ENCODE data around the gene CST11.

Gene CST11

DNA sequence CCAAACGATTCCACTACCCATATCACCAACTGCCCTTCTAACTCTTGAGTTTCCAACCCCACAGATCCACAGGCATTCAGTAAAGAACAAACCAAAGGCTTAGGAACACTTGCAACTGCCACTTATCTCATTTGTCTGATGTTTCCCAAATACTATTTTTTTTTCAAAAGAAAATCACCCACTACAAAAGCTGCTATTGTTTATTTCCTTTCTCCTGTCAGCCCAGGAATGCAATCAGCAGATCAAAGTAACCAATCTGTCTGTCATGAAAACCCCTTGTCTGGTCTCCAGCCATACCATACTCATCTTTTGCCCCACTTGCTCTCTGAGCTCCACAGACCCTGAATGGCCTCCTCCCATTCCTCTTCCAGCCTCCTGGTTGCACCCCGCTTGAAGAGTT is 29.5 kb upstream of the CST11 start:
- H3K9me2 ChIP-seq (replicated peaks; ENCODE audit: control insufficient read depth, low read length) = no peaks in the 10 kb centered on the region
- H3K4me2 ChIP-seq (ENCODE audit: low read length) = no peak overlapping the region
- H3K4me1 ChIP-seq (ENCODE audit: control insufficient read depth, low read length) = no peaks in the 10 kb centered on the region
- H3K36me3 ChIP-seq (ENCODE audit: control insufficient read depth, low read length) = no peaks in the 10 kb centered on the region
- no peaks in the 10 kb centered on the region; the same call in 1 of the 2 replicates for H3K27me3 ChIP-seq (ENCODE audit: control insufficient read depth, low read length)
- no peaks in the 10 kb centered on the region for H4K20me1 ChIP-seq (ENCODE audit: control insufficient read depth, insufficient read depth, low read depth, low read length)
- no peaks in the 10 kb centered on the region for H3K9me3 ChIP-seq (ENCODE audit: control insufficient read depth, insufficient read depth, low read length)
- no peak overlapping the region for H3K4me3 ChIP-seq (ENCODE audit: low read length)
- H3K79me2 ChIP-seq (ENCODE audit: control insufficient read depth, low read length) = no peaks in the 10 kb centered on the region
- H3F3A ChIP-seq (ENCODE audit: control insufficient read depth, insufficient read depth) = no peaks in the 10 kb centered on the region
- TF ChIP-seq, protein P1, sequence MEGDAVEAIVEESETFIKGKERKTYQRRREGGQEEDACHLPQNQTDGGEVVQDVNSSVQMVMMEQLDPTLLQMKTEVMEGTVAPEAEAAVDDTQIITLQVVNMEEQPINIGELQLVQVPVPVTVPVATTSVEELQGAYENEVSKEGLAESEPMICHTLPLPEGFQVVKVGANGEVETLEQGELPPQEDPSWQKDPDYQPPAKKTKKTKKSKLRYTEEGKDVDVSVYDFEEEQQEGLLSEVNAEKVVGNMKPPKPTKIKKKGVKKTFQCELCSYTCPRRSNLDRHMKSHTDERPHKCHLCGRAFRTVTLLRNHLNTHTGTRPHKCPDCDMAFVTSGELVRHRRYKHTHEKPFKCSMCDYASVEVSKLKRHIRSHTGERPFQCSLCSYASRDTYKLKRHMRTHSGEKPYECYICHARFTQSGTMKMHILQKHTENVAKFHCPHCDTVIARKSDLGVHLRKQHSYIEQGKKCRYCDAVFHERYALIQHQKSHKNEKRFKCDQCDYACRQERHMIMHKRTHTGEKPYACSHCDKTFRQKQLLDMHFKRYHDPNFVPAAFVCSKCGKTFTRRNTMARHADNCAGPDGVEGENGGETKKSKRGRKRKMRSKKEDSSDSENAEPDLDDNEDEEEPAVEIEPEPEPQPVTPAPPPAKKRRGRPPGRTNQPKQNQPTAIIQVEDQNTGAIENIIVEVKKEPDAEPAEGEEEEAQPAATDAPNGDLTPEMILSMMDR (IDR thresholded peaks at IDR 0.05; ENCODE audit: low read depth, low read length, poor library complexity, severe bottlenecking) = no peak
- no peak for TF ChIP-seq EZH2phosphoT487 (IDR thresholded peaks at IDR 0.05; ENCODE audit: borderline replicate concordance, low read length)
- no peak overlapping the region for H3K27ac ChIP-seq (ENCODE audit: low read depth, low read length)

DNA sequence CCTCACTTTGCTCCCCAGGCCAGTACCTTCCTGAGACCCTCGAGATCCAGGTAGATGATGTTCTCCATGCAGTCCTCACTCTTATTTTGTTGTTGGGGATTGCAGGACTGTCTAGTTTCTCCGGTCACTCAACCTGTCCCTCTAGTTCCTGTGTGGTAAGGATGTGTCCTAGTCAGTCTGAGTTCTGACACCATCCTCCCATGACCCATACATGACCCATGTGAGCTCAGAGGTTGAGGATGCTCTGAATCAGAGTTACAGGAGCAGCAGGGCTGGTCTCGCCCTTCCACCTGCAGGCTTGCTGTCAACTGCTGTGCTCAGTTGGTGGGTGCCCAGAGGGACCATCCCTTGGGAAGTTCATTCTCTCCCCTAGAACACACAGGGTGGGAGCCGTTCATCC is 26.4 kb upstream of the CST11 start:
- TF ChIP-seq EZH2phosphoT487 (IDR thresholded peaks at IDR 0.05; ENCODE audit: borderline replicate concordance, low read length) = no peak
- TF ChIP-seq, protein P1 (IDR thresholded peaks at IDR 0.05; ENCODE audit: low read depth, low read length, poor library complexity, severe bottlenecking) = no peak
- H3K4me3 ChIP-seq (ENCODE audit: low read length) = no peak overlapping the region
- no peaks in the 10 kb centered on the region for H4K20me1 ChIP-seq (ENCODE audit: control insufficient read depth, insufficient read depth, low read depth, low read length)
- no peaks in the 10 kb centered on the region for H3K9me3 ChIP-seq (ENCODE audit: control insufficient read depth, insufficient read depth, low read length)
- H3K79me2 ChIP-seq (ENCODE audit: control insufficient read depth, low read length) = no peaks in the 10 kb centered on the region
- no peaks in the 10 kb centered on the region; the same call in 1 of the 2 replicates for H3K27me3 ChIP-seq (ENCODE audit: control insufficient read depth, low read length)
- H3K4me1 ChIP-seq (ENCODE audit: control insufficient read depth, low read length) = no peaks in the 10 kb centered on the region
- no peak overlapping the region for H3K4me2 ChIP-seq (ENCODE audit: low read length)
- no peaks in the 10 kb centered on the region for H3K9me2 ChIP-seq (replicated peaks; ENCODE audit: control insufficient read depth, low read length)
- H3K27ac ChIP-seq (ENCODE audit: low read depth, low read length) = no peak overlapping the region
- H3K36me3 ChIP-seq (ENCODE audit: control insufficient read depth, low read length) = no peaks in the 10 kb centered on the region
- H3F3A ChIP-seq (ENCODE audit: control insufficient read depth, insufficient read depth) = no peaks in the 10 kb centered on the region

DNA sequence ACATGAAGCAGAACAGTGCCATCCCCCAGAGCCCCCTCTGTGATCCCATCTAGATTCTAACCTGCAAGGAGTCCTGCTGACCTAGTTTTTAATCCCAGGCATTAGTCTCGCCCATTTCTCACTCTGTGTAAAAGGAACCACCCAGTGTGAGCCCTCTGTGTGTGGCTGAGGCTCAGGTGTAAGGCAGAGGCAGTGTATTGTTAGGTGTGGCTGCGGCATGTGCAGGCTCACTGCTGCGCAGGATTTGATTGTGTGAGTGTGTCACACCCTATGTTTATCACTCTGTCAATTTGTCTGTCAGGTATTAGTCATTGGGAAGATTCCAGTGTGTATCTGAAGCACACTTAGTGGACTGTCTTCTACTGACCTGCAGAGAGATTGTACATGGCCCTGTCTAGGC is 24.5 kb upstream of the CST11 start:
- H3K9me3 ChIP-seq (ENCODE audit: control insufficient read depth, insufficient read depth, low read length) = no peaks in the 10 kb centered on the region
- H3F3A ChIP-seq (ENCODE audit: control insufficient read depth, insufficient read depth) = no peaks in the 10 kb centered on the region
- no peak overlapping the region for H3K27ac ChIP-seq (ENCODE audit: low read depth, low read length)
- H3K4me3 ChIP-seq (ENCODE audit: low read length) = no peak overlapping the region
- H3K9me2 ChIP-seq (replicated peaks; ENCODE audit: control insufficient read depth, low read length) = no peaks in the 10 kb centered on the region
- H3K79me2 ChIP-seq (ENCODE audit: control insufficient read depth, low read length) = no peaks in the 10 kb centered on the region
- no peak overlapping the region for H3K4me2 ChIP-seq (ENCODE audit: low read length)
- H4K20me1 ChIP-seq (ENCODE audit: control insufficient read depth, insufficient read depth, low read depth, low read length) = no peaks in the 10 kb centered on the region
- H3K36me3 ChIP-seq (ENCODE audit: control insufficient read depth, low read length) = no peaks in the 10 kb centered on the region
- H3K4me1 ChIP-seq (ENCODE audit: control insufficient read depth, low read length) = no peaks in the 10 kb centered on the region
- no peaks in the 10 kb centered on the region for H3K27me3 ChIP-seq (ENCODE audit: control insufficient read depth, low read length)
- TF ChIP-seq EZH2phosphoT487 (IDR thresholded peaks at IDR 0.05; ENCODE audit: borderline replicate concordance, low read length) = no peak
- TF ChIP-seq, protein P1 (IDR thresholded peaks at IDR 0.05; ENCODE audit: low read depth, low read length, poor library complexity, severe bottlenecking) = no peak

Measured in DOHH2 (cell line).